HG03469 (cell line): ENCODE results near the gene PPFIBP2.
A peak's percentile ranks its signal among the peaks of the same experiment; 100 is the strongest.

Experiments used
- ATAC-seq: cut with Tn5 transposase; IDR thresholded peaks from one replicate; pipeline ENCODE4 v1.9.1; 2021; ENCODE audit warnings: mild to moderate bottlenecking, moderate library complexity, moderate number of reproducible peaks; ENCODE audit not compliant: unreplicated experiment

PPFIBP2 gene

DNA sequence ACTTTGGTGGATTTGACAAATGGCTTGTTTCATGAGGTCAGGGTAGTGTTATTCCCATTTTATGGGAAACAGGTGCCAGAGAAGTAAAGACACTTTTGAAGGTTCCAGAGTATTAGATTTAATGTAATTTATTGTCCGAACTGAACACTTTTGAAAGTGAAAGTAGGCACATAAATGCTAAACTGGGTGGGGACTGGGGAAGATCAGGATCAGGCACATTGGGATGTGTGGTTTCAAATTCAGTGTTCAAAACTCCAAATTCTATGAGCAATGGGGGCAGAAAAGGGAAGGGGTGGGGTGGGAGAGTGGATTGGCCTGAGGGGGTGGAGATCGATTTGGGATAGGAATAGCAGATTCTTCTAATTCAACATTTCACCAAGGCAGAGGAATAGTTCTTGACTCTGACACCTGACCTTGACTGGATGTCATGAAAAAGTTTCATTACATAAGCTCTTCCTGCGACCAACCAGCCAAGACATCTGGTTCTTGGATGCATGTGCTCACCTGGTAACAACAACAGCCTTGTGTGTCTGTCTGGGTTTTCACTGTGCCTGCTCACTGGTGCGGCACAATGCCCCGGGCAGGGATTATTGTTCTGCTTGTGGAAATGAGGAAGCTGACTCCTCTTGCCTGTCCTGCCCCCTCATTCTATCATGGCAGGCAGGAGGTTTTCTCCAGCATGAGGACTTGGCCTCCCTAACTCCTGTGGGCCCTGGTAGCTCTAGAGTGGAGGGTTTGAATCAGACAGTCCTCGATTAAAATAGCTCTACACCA, 10.8 kb downstream of the PPFIBP2 start:
- no peak for ATAC-seq

DNA sequence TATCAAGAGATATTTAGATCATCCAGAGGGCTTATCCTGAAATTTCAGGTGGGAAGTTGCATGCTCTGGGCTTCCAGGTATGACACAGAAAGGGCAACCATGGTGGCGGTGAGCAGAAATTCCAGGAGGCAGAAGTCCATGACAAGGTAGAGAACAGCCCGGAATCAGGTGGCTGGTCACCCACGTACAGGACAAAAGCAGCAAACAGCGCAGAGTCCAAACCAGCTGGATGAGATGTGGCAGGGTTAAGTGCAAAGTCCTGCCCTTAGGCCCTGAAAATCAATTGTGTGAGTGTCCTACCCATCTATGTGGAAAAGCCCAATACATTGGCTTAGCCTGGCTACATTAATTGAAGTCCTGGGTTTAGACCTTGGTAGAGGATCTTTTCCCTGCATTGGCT, 11.6 kb downstream of the PPFIBP2 start:
- no peak for ATAC-seq

DNA sequence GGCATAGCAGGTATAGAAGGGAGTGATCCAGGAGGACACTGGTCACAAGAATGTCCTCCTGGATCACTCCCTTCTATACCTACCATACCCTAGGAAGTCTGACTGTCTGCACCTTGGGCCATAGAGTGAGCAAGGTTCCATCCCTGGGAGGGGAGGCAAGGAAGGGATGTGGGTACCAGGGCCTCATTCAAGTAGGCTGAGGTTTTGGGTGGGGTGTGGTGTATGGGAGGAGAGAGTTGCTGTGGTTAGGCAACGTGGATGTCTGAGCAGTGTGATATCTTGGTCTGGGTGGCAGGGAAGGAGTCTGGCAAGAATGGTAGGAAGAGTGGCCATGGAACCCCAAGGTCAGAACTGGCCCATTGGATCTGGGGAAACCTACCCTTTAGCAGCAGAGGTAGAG, 13.2 kb downstream of the PPFIBP2 start:
- no peak for ATAC-seq

DNA sequence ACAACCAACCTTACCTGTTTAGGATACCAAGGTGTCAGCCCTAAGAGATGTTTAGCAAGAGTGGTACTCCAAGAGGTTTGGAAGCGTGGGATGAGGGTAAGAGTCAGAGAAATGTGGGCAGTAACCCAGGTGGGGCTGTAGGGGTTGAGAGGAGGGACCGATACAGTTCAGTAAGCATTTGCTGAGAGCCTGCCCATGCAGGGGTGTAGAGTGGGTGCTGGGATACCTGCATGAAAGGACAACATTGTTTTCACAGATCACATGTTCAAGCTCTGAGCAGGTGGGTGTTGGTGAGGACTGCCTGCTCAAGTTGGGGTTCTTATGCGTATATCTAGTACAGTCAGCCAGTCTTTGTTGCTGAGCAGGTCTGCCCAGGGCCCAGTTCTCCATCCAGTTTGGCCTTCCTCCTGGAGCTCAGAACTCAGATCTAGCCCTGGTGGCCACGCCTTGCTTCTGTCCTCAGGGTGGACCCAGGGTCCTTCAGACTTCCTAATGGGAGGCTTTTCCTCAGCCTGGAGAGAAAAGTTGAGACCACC, 14.8 kb downstream of the PPFIBP2 start:
- ATAC-seq, result no peak

DNA sequence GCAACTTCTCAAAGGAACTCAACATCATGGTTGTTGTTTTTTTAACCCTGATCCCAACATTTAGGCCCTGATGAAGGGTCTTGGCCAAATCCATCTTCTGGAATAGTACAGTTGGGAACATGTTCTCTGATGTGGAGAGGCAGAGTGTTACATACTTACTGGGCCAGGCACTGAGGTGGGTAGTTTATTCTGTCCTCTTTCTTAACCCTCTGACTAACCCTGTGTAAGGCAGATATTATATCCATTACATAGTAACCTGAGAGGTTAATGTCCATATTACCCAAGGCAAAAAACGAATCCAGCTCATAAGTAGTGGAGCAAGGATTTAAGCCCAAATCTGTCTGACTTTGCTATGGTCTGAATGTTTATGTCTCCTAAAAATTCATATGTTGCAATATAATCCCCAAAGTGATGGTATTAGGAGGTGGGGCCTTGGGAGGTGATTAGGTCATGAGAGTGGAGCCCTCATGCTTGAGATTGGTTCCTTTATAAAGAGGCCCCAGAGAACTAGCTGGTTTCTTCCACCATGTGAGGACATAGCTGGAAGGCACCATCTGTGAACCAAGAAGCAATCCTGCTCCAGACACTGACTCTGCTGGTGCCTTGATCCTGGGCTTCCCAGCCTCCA, 16.3 kb downstream of the PPFIBP2 start:
- no peak for ATAC-seq

DNA sequence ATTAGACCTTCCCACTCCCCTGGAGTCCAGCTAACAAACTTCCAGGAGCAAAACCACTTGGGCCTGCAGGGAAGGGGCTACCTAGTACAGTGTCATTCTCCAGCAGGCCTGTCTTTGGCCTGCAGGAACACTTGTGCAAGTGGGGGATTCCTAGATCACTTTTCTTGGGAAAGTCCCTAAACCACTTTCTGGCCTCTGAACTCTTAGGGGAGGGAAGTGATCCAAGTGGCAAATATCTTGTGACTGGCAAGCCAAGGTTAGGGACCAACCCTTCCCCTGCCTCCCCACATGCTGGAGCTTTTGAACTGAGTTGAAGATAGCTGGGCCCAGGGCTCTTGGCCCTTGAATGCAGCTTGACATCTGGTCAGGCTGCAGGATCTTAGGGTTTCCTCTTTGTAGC, 17.2 kb downstream of the PPFIBP2 start:
- no peak for ATAC-seq

DNA sequence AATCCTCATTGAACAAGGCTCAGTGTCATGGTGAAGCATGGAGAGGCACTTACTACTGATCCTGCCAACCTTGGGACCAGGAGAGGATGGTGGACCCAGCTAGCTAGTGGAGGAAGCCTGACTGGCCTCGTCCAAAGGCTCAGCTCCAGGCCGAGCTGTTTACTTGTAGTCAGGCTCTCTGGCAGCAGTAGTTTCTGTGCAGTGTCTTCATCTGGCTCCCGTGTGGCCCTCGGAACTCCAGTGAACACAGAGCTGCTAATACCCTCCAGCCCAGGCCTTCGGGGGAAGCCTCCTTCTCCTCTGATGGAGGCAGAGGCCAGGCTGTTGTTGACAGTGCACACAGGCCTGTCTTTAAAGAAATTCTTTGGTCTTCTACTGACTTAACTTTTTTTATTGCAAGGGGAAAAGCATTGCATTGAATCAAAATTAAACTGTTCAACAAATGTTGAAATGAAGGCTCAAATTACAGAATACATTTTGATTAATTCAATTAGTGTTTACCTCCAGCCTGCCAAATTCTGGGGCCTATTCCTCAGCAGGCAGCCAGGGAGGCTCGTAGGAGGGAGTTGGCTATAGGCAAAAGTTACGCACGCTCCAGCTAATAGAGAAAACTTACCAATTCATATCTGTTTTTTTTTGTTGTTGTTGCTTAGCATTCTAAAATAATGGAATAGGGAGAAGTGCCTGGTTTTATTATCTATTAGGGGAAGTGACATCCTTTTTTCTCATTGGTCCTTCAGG, 18.8 kb downstream of the PPFIBP2 start:
- ATAC-seq, result no peak

DNA sequence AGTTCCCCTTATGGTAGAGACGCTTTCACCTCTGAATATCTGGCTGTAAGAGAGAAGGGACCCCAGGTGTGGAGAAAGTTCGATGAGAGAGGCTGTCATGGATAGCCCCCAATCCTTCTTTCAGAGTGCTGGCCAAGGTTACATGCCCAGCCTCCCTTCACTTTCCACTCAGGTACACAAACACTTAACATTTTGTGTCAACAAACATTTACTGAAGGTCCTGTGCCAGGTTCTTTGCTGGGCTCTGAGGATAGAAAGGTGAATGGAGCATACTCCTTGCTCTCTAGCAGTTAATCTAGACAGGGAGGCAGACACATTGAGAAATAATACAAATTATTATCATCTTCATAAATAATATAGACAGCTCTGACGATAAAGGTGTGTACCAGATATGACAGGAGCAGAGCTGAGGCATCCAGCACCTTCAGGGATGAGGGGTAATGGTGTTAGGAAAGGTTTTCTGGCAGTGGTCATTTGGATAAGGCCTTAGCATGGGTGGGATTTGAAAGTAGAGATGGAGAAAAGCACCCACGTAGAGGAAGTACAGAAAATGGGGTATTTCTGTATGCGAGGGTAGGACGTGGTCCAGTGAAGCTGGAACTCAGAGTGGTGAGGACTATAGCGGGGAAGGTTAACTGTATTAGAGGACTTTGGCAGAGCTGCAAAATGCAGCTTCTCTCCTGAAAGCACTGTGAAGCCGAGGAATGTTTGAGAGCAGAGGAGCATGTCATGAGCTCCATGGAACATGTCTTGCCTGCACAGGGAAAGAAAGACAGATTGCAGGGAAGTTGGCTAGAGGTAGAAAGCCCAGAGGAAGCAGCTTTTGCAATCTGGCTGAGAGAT, 19.6 kb downstream of the PPFIBP2 start:
- peak; percentile 21 for ATAC-seq

DNA sequence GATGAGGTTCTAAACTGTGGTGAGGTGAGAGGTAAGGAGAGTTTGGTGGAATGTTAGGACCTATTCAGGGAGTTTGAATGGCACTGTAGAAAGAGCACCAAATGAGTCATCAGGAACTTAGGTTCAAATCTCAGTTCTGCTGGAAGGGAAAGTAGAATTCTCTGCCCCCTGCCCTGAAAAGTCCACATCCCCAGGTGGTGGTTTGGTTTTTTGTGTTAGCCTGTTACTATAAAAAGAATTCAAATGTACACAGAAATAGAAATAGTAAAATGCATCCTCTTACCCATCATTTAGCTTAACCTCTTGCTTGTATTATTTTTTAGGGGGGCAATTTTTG, 20.2 kb downstream of the PPFIBP2 start:
- ATAC-seq, result peak; percentile 41

DNA sequence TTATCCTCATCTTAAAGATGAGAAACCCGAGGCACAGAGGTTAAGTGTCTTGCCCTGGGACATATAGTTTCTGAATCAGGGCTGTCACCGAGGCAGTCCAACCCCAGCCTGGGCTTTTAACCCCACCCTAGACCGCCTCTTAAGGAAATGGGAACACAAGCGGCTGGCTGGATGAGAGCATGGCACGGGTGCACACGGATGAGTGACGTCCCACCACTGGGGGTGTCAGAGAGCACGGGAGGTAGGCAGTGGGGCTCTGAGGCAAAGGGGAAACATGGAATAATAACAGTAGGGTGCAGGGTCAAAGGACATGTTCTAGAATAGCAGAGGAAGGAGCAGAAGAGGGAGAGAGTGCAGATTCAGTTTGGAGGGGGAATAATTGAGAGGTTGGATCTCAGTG, 22.3 kb downstream of the PPFIBP2 start:
- ATAC-seq, result no peak

DNA sequence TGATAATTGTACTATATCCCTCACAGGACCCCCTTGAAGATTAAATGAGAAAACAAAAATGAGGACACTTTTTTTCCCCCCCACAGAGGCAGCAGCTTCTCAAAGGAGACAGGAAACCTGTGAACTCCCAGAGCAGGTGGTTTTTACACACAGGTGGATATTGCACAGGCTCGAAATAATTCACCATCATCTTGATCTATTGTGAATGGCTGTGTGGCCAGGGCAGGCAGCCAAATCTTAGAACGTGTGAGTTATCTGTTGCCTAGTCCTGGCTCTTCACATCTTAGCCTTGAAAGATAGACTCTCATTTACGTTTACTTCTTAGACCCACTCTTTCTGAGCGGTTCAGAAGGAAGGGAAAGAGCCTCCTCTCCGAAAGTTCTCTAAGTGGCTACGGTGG, 23.5 kb downstream of the PPFIBP2 start:
- no peak for ATAC-seq

DNA sequence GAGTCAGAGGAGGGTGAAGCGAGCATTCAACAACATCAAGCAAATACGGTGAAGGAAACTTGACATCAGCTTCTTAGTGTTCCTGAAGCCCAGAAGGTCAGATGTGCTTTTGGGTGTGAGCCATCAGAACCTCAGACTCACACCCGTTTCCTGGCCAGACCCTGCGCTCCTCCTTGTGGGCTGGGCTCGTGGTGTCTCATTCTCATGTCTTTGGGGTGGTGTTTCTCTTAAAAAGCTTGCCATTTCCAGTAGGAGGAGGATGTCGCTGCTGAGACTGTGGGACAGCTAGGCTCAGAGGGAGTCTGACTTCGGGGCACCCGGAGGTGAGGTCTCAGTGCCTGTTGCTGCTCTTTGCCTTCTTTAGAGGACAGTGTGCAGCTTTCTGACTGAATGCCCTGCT, 24.2 kb downstream of the PPFIBP2 start:
- ATAC-seq, result no peak

DNA sequence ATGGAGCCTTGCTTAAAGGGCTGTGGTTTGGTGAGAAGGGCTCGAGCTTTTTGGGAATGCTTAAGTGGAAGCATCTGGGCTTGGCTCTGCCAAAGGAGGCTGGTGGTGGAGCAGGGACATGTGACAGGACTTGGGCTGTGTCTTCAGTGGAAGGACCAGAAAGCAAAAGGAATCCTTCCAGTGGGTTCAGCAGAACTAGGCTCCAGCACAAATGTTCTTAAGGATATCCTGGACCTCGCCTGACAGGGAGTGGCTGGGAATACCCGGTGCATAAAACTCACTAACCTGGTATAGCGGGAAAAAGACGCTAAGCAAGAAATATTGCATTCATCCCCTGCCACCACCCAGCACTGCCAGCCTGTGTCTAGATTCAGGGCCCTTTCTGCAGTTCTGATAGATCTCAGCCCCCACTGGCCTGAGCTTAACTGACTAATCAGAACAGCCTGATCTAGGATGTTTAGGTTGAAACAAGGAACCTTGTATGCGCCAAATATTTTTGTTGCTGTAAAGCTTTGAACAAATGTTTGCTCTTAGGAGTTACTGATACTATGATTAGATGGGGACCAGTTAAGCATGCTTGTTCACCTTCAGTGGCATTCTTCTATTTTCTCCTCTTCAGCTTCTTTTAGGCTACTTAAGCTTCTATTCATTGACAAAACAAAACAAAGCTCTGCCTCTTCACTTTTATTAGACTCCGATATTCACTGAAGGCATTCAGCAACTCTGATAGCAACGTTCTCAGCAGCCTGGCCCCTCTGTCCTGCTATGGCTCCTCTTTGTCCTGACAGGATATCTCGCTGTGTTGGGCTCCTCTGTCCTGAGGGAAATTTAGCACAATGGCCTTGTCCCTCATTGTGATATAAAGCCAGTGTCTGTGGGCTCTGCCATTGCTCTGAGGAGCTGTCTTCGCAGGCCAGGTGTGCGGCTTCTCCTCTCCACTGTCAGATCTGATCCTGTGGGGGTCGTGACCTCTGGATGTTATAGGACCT, 25.0 kb downstream of the PPFIBP2 start:
- ATAC-seq, result no peak

DNA sequence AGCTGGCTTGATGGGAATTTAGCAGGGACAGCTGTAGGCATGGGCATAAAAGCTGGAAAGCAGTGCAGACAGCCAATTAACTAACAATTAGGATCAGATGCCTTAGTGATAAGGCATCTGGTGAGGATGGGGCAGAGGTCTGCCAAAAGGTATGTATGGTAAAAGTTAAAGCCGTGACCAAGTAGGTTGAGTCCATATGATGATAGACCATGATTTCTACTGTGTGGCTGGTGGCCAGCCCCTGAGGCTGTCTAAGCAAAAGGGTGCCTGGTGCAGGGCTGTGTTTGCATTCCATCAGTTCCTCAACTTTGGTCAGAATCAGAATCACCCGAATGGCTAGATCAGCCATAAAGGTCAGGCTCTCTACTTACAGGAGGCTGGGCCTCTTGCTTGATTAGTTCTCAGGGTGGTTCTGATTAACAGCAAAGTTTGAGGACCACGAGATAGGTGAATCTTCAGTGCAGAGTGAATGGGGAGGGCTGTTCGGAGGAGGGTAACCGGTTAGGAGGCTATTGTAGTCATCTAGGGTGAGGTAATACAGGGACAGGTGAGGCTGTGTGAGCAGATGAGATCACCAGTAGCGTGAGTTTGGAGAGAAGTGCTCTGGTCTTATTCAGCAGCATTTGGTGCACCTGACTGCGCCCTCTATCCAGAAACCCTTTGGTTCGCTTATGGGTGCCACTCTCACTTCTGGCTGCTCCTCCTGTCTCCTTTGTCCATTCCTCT, 27.2 kb downstream of the PPFIBP2 start:
- ATAC-seq, result no peak

DNA sequence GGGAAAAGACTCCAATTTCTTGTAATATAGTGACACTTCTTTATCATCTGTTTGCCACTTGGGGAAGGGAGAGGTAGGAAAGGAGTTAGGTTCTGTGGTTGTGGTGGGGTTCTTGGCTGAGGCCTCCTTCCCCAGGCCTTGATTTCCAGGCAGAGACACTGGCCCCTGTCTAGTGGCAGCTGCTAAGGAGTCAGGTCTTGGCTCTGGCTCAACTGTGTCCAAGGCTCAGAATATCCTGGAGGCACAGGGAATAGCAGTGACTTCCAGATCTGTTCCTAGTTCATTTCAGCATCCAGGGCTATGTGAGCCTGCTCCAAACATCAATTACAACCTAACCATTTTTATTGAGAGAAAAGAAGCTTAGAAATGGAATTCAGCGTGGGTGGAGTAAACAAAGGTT, 29.5 kb downstream of the PPFIBP2 start:
- ATAC-seq, result no peak

DNA sequence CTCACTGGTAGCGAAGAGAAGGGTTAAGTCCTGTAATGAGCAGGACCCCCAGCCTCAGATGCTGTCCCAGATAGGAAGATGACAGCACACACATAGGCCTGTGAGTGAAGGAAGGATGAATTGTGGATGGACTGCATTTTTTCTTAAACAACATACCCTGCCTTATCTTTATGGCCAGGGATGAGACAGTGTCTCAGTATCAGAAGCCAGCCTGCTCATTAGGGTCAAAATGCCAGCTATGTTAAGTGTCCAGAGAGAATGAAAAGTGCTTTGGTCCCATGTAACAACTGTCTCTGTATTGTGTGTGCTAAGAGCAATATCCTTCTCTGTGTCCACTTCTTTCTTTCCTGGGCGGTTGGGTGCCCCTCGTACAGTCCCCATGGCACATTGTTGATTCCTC, 30.2 kb downstream of the PPFIBP2 start:
- ATAC-seq, result no peak

DNA sequence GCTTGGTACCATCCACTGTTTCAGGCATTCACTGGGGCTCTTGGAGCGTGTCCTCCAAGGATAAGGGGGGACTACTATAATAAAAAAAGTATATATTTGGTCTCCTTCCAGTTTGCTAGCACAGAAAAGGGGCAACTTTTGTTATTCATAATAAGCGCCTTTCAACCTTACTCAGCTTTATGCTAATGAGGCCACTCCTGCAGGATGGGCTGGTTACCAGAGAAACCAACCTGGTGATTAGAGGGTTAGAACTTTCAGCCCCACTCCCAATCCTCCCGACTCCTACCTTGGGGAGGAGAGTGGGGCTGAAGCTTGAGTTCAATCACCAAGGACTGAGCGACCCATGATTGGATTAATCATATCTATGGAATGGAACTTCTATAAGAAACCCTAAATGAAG, 31.8 kb downstream of the PPFIBP2 start:
- no peak for ATAC-seq

DNA sequence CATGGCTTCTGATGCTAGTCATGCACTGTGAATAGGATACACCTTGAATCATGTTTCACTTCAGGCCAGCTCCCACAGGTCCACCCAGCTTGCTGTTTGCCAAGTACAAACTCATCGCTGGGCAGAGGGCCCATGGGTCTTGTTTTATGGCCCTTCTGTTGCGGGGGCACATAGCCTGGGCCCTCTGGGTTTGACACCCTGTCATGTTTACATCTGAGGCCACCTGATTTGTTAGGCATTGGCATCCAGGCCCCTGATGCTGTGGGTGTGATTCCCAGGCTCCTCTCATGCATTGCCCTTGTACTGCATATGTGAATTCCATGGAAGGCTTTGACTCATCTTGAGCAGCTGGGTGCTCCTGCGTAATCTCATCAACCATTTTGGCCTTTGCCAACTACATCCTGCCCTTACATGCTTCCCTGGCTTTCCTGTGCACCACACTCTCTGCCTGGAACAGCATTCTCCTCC, 32.6 kb downstream of the PPFIBP2 start:
- ATAC-seq, result no peak

DNA sequence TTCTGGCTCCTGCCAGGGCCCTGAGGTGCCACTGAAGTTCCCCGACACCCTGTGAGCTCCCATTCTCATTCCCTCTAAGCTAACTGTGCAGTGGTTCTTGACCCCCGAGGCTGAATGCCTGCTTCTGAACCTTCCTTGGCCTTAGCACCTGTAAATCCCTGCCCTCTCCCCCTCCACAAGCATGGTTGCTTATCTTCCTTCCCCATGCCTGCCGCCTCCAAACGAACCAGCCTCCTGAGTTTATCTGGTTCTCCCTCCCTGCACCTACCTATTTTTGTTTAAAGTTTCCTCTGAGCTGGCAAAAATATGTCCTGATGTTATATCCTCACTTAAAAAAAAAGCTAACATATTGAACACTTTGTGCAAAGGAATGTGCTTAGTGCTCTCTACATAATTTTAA, 33.9 kb downstream of the PPFIBP2 start:
- no peak for ATAC-seq
